GM13977 (cell line): ENCODE data around the gene UBR7.

Experiments used
- DNase-seq: peaks from one replicate; pipeline ENCODE4 v3.0.0; 2012; ENCODE audit warnings: low spot score
- CTCF ChIP-seq: IDR thresholded peaks from 2 replicates; pipeline ENCODE4 v1.5.1; 2012; ENCODE audit warnings: mild to moderate bottlenecking, control low read depth; ENCODE audit not compliant: insufficient read depth; ENCODE audit errors: extremely low read depth, missing control alignments
- in situ Hi-C: fragments of 300-500 bp; cut with MboI; formaldehyde crosslinking; loops from one replicate; pipeline ENCODE4 v1.12.0; 2022; ENCODE audit warnings: low sequenced_read_pairs, low pct_unique_long_range_greater_than_20kb, mixed read lengths, inconsistent platforms; ENCODE audit not compliant: unreplicated experiment

UBR7 gene

GRCh38 chr14:93263416-93263815 lies 56.4 kb downstream of the UBR7 start:
- no peak for DNase-seq
- TF ChIP-seq CTCF: no peak
- in situ Hi-C loops: no loop called here

DNA sequence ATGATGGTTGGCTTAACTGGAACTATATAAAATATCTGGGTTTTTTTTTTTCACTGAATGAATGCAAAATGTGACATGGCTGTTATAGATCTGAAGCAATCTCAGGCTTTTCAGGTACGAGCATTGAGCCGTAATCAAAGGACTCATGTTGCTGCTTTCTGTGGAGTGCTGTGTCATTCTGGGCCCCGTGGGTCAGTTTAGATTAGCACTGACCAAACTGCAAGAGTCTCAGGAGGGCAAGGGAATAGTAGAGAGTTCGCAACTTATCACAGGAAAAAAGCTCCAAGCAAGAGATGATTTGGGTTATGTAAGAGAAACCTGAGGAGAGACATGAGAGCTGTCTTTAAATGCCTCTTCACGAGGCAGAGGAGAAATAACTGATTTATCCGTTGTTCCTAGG lies 59.1 kb downstream of the UBR7 start:
- no peak for DNase-seq
- in situ Hi-C loops: no loop called here
- TF ChIP-seq CTCF: no peak

DNA sequence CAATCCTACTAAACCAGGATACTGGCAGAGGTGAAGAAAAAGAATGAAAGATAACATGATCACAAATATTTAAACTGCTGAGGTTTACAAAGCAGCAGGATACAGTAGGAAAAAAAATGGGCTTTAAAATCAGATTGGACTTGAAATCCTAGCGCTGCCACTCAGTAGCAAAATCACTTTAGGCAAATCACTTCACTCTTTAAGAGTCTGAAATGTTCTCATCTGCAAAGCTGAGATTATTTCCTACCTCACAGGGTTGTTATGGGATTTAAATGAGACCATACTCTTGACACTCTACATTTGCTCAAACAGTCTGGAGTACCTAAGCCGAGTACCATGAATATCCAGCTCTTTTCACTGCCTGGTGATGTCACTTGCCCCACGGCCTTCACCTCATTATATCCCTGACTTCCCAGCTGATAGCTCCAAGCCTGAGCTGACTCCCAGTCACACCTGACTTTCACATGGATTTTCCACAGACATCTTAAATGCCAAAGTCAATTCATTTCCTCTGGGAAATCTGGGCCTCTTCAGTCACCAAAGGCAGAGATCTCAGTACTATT lies 60.2 kb downstream of the UBR7 start:
- no peak for TF ChIP-seq CTCF
- in situ Hi-C loops: no loop called here
- DNase-seq: no peak

DNA sequence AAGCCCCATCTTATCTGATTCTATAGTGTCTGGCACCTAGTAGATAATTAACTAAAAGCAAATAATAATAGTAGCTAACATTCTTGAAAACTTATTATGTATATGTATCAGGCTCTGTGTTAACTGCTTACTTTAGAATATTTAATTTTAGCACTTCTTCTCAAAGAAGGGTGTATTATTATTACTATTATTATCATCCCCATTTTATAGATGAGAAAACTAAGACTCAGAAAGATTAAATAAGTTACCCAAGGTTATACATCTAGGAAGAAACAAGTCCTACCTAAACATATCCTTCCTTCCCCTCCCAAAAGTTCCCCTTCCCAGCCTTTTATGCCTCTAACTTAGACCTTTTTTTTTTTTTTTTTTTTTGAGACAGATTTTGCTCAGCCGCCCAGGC lies 61.4 kb downstream of the UBR7 start:
- DNase-seq: no peak
- TF ChIP-seq CTCF: no peak
- in situ Hi-C loops: no loop called here

DNA sequence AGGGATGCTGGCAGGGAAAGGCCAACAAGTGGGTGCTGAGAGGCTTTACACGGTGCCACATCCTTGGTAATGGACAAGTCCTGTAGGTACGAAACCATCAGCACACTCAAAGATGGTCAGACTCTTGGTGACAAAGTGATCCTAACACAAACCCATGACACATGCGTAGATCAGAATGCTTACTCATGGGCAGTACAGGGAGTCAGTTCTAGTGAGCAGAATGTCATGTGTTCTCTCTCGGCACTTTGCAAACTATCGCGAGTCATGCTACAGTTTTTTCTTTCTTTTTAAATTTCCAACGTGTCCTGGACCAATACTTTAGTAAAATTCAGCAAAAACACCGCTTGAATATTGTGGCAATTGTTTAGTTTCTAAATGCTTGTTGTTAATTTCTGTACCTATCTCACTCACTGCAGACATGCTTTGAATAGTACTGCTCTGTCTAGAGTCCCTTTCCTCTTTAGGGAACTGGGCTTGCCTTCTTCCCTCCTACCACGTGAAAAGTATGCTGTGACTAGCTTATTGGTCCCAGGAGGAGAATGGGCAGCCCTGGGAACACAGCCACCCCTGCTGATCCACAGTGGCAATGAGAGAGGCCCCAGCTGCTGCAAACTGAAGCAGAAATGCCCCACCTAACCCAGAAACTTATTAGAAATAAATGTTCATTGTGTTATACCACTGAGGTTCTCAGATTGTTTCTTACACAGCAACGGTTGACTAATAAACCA lies 62.4 kb downstream of the UBR7 start:
- TF ChIP-seq CTCF: no peak
- no peak for DNase-seq
- in situ Hi-C loops: no loop called here

DNA sequence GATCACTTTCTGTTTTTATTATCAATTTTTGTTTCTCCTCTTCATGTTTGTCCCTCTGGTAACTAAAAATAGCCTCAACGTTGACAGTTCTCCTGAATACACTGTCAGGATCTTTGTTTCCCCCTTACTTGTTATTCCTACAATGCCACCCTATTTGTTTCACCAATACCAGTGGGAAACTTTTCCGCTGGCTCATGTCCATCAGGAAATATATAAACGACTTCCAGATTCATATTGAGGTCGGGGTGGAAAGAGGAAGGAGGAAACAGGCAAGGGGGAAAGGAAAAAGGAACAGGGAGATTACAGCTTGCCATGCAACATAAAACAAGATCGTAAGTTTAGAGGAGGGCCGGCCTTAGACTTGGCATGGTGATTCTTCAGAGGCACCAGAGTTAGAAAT lies 64.1 kb downstream of the UBR7 start:
- in situ Hi-C loops: no loop called here
- TF ChIP-seq CTCF: no peak
- DNase-seq: no peak
